SK-N-SH (cell line): ENCODE results near the gene PAPLN. TPM values are rescaled to one million over a fixed set of nuclear protein-coding genes. Genes with fewer than 3 reads are reported as not detected.

Source experiments
- CTCF ChIA-PET: fragments of 300-600, 350-600 bp; formaldehyde crosslinking; extraction: SDS; loops from one replicate; lab custom pipeline; 2021; lab: Yijun Ruan, JAX
- POLR2A ChIA-PET: fragments of 350-600 bp; sonication (Branson Sonifier 250); formaldehyde crosslinking; extraction: SDS; loops from one replicate; lab custom pipeline; 2020; ENCODE audit warnings: antibody characterized with exemption, inconsistent platforms; lab: Yijun Ruan, JAX
- DNase-seq: peaks from one replicate; pipeline ENCODE4 v3.0.0; 2012
- H2AFZ ChIP-seq: fragments of 200-600 bp; sonication (generic); 2 replicates; pipeline ENCODE4 v1.8.1; 2016; ENCODE audit warnings: antibody characterized with exemption, mild to moderate bottlenecking, low read depth
- H3F3A ChIP-seq: fragments of 200-600 bp; sonication (generic); replicated peaks from 2 replicates; pipeline ENCODE3; 2016; ENCODE audit warnings: antibody characterized with exemption, mild to moderate bottlenecking; ENCODE audit not compliant: insufficient read depth
- H3K27ac ChIP-seq, 2 experiments: fragments of 200-500 bp in 1 of 2; fragments of 200-600 bp in 1 of 2; sonication (Bioruptor generic) in 1 of 2; sonication (generic), shearing (Covaris generic) in 1 of 2; 2 replicates each; pipeline versions ENCODE4 v1.5.1 to v1.6.1; 2014 to 2016; ENCODE audit warnings: low read depth in 2 of 2, inconsistent platforms in 1 of 2, low read length in 1 of 2, mild to moderate bottlenecking in 1 of 2, mixed read lengths in 1 of 2
- H3K27me3 ChIP-seq: fragments of 200-600 bp; sonication (generic), shearing (Covaris generic); 2 replicates; pipeline ENCODE4 v1.6.1; 2016; ENCODE audit warnings: mixed run types; ENCODE audit not compliant: insufficient read depth
- H3K36me3 ChIP-seq, 2 experiments: fragments of 200-500 bp in 1 of 2; fragments of 200-600 bp in 1 of 2; sonication (Bioruptor generic) in 1 of 2; sonication (generic) in 1 of 2; replicated peaks in 1 of 2; 2 replicates each; pipeline versions ENCODE3 to v1.5.1; 2014 to 2016; ENCODE audit warnings: low read length in 1 of 2, mild to moderate bottlenecking in 1 of 2; ENCODE audit not compliant: insufficient read depth in 2 of 2, control insufficient read depth in 1 of 2
- H3K4me1 ChIP-seq, 2 experiments: fragments of 200-500 bp in 1 of 2; fragments of 200-600 bp in 1 of 2; sonication (Bioruptor generic) in 1 of 2; sonication (generic), shearing (Covaris generic) in 1 of 2; 2 replicates each; pipeline versions ENCODE4 v1.5.1 to v1.6.1; 2014 to 2016; ENCODE audit warnings: low read depth in 1 of 2, low read length in 1 of 2, mixed run types in 1 of 2; ENCODE audit not compliant: insufficient read depth in 2 of 2, control insufficient read depth in 1 of 2
- H3K4me2 ChIP-seq: fragments of 200-600 bp; sonication (generic), shearing (Covaris generic); 2 replicates; pipeline ENCODE4 v1.6.1; 2017; ENCODE audit warnings: mixed run types
- H3K4me3 ChIP-seq, 2 experiments: fragments of 200-500 bp in 1 of 2; fragments of 200-600 bp in 1 of 2; sonication (Bioruptor generic) in 1 of 2; sonication (generic), shearing (Covaris generic) in 1 of 2; 2 replicates each; pipeline versions ENCODE4 v1.5.1 to v1.8.1; 2014 to 2016; ENCODE audit warnings: low read depth in 2 of 2, inconsistent platforms in 1 of 2, low read length in 1 of 2, mild to moderate bottlenecking in 1 of 2, mixed read lengths in 1 of 2, moderate library complexity in 1 of 2
- H3K79me2 ChIP-seq: fragments of 200-600 bp; sonication (generic); 2 replicates; pipeline ENCODE4 v1.8.1; 2017; ENCODE audit warnings: mild to moderate bottlenecking; ENCODE audit not compliant: insufficient read depth
- H3K9ac ChIP-seq: fragments of 200-600 bp; sonication (generic); 2 replicates; pipeline ENCODE4 v1.6.1; 2017; ENCODE audit warnings: mixed run types
- H3K9me2 ChIP-seq: fragments of 200-600 bp; sonication (generic); 2 replicates; pipeline ENCODE4 v1.6.1; 2017; ENCODE audit warnings: mixed run types
- H3K9me3 ChIP-seq: fragments of 200-600 bp; sonication (generic); 2 replicates; pipeline ENCODE4 v1.6.1; 2017; ENCODE audit warnings: mixed run types, mild to moderate bottlenecking, moderate library complexity
- H4K20me1 ChIP-seq: fragments of 200-600 bp; sonication (generic); 2 replicates; pipeline ENCODE4 v1.6.1; 2017; ENCODE audit warnings: mild to moderate bottlenecking, mixed run types; ENCODE audit not compliant: insufficient read depth
- CHD2 ChIP-seq: fragments of 150-350 bp; IDR thresholded peaks from 2 replicates; pipeline ENCODE4 v1.6.1; 2018; ENCODE audit warnings: low read length; ENCODE audit not compliant: partially characterized antibody
- EP300 ChIP-seq, 2 experiments: IDR thresholded peaks; 2 replicates each; pipeline versions ENCODE4 v1.4.0 to v1.6.1; 2012; ENCODE audit warnings: borderline replicate concordance in 1 of 2, low read depth in 1 of 2, low read length in 1 of 2
- FOXM1 ChIP-seq: IDR thresholded peaks from 2 replicates; pipeline ENCODE4 v1.4.0; 2012; ENCODE audit warnings: low read depth, mild to moderate bottlenecking
- GABPA ChIP-seq: IDR thresholded peaks from 2 replicates; pipeline ENCODE4 v1.4.0; 2012; ENCODE audit warnings: low read depth, mild to moderate bottlenecking
- GATA2 ChIP-seq: sonication (generic); formaldehyde crosslinking; IDR thresholded peaks from 2 replicates; pipeline ENCODE4 v1.5.0; 2020; ENCODE audit warnings: mild to moderate bottlenecking, missing genetic modification reagents
- IRF3 ChIP-seq: fragments of 150-350 bp; IDR thresholded peaks from 2 replicates; pipeline ENCODE4 v1.6.1; 2016; ENCODE audit warnings: mild to moderate bottlenecking, low read depth, low read length
- JUND ChIP-seq: IDR thresholded peaks from 2 replicates; pipeline ENCODE4 v1.4.0; 2012
- NFIC ChIP-seq: IDR thresholded peaks from 2 replicates; pipeline ENCODE4 v1.4.0; 2012; ENCODE audit warnings: borderline replicate concordance
- RCOR1 ChIP-seq: fragments of 150-350 bp; IDR thresholded peaks from 2 replicates; pipeline ENCODE4 v1.6.1; 2017; ENCODE audit warnings: antibody characterized with exemption, low read length
- RFX5 ChIP-seq: IDR thresholded peaks from 2 replicates; pipeline ENCODE4 v1.6.1; 2012; ENCODE audit warnings: mild to moderate bottlenecking, improper control_type of control experiment, low read length
- SIN3A ChIP-seq: IDR thresholded peaks from 2 replicates; pipeline ENCODE4 v1.6.1; 2012; ENCODE audit warnings: low read depth, mild to moderate bottlenecking, low read length, moderate library complexity, borderline replicate concordance
- SMC3 ChIP-seq: IDR thresholded peaks from 2 replicates; pipeline ENCODE4 v1.6.1; 2012; ENCODE audit warnings: low read depth, low read length, improper control_type of control experiment
- TEAD4 ChIP-seq: IDR thresholded peaks from 2 replicates; pipeline ENCODE4 v1.4.0; 2012; ENCODE audit warnings: mild to moderate bottlenecking, borderline replicate concordance; ENCODE audit not compliant: insufficient read depth
- USF1 ChIP-seq: IDR thresholded peaks from 2 replicates; pipeline ENCODE4 v1.4.0; 2012; ENCODE audit warnings: low read depth, borderline replicate concordance
- ZBTB33 ChIP-seq: IDR thresholded peaks from 2 replicates; pipeline ENCODE4 v1.4.0; 2012; ENCODE audit warnings: low read depth, borderline replicate concordance
- WGBS: methylation state at CpG from one replicate; pipeline ENCODE4 v1.1.6; 2017; ENCODE audit warnings: low lambda C conversion rate; 5-methylcytosine and 5-hydroxymethylcytosine counted together
- polyA plus RNA-seq, 3 experiments: library from polyadenylated mRNA; depleted of rRNA; stranded (reverse); fragments of >200 nt; gene quantifications; 2 replicates each; pipeline ENCODE4 v1.2.3, GENCODE V29; 2012
- TF ChIP-seq, protein P1 (sequence below): fragments of 200-600 bp; sonication (generic); IDR thresholded peaks from 2 replicates; pipeline ENCODE4 v1.6.1; 2017; ENCODE audit warnings: antibody characterized with exemption, mild to moderate bottlenecking, moderate library complexity
- TF ChIP-seq, protein P2 (sequence below): IDR thresholded peaks from 2 replicates; pipeline ENCODE4 v1.6.1; 2012; ENCODE audit warnings: mild to moderate bottlenecking, low read depth, low read length, moderate library complexity
- TF ChIP-seq, protein P3 (sequence below): fragments of 150-350 bp; IDR thresholded peaks from 2 replicates; pipeline ENCODE4 v1.6.1; 2017; ENCODE audit warnings: antibody characterized with exemption, low read length, low read depth, borderline replicate concordance
- TF ChIP-seq, protein P4 (sequence below): IDR thresholded peaks from 2 replicates; pipeline ENCODE4; 2012

The PAPLN gene
- polyA plus RNA-seq, 1 of the 3 experiments (the other 2 are of a cell fraction), result 0.13 TPM

- H3K27ac ChIP-seq, result no peak overlapping the region
- no peak for DNase-seq
- ChIA-PET POLR2A (no interaction called here), CTCF (interaction anchor here (0.5 to 1.3 kb wide), 4 partner anchors 24 to 206 kb away, joined by 3 read pairs; no protein-coding TSS in a partner anchor)
- H4K20me1 ChIP-seq, result no peaks in the 10 kb centered on the region
- H3K9me2 ChIP-seq, result no peaks in the 10 kb centered on the region
- H3K9me3 ChIP-seq, result no peaks in the 10 kb centered on the region
- H3F3A ChIP-seq, result no peaks in the 10 kb centered on the region
- H3K79me2 ChIP-seq, result no peaks in the 10 kb centered on the region
- no peak overlapping the region for H3K4me2 ChIP-seq
- peaks cover 13 to 28% of the 10 kb centered on the region in 2 experiments for H3K36me3 ChIP-seq
- no peaks in the 10 kb centered on the region for H3K27me3 ChIP-seq
- 93% methylated on average over 4 of the region's 4 CpGs for WGBS
- no peak overlapping the region for H3K9ac ChIP-seq
- TF ChIP-seq JUND (no peak), GATA2 (CRISPR knock-in tag) (no peak), CHD2 (no peak), RCOR1 (no peak), TEAD4 (no peak), RFX5 (no peak), SIN3A (no peak), NFIC (no peak), IRF3 (no peak), EP300 (IDR thresholded peaks at IDR 0.05; ENCODE audit: borderline replicate concordance in 1 of 2, low read depth in 1 of 2, low read length in 1 of 2) (no peak), ZBTB33 (no peak), USF1 (no peak), FOXM1 (no peak), SMC3 (no peak), GABPA (no peak)
- TF ChIP-seq, protein P1, sequence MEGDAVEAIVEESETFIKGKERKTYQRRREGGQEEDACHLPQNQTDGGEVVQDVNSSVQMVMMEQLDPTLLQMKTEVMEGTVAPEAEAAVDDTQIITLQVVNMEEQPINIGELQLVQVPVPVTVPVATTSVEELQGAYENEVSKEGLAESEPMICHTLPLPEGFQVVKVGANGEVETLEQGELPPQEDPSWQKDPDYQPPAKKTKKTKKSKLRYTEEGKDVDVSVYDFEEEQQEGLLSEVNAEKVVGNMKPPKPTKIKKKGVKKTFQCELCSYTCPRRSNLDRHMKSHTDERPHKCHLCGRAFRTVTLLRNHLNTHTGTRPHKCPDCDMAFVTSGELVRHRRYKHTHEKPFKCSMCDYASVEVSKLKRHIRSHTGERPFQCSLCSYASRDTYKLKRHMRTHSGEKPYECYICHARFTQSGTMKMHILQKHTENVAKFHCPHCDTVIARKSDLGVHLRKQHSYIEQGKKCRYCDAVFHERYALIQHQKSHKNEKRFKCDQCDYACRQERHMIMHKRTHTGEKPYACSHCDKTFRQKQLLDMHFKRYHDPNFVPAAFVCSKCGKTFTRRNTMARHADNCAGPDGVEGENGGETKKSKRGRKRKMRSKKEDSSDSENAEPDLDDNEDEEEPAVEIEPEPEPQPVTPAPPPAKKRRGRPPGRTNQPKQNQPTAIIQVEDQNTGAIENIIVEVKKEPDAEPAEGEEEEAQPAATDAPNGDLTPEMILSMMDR, result no peak
- TF ChIP-seq, protein P2, sequence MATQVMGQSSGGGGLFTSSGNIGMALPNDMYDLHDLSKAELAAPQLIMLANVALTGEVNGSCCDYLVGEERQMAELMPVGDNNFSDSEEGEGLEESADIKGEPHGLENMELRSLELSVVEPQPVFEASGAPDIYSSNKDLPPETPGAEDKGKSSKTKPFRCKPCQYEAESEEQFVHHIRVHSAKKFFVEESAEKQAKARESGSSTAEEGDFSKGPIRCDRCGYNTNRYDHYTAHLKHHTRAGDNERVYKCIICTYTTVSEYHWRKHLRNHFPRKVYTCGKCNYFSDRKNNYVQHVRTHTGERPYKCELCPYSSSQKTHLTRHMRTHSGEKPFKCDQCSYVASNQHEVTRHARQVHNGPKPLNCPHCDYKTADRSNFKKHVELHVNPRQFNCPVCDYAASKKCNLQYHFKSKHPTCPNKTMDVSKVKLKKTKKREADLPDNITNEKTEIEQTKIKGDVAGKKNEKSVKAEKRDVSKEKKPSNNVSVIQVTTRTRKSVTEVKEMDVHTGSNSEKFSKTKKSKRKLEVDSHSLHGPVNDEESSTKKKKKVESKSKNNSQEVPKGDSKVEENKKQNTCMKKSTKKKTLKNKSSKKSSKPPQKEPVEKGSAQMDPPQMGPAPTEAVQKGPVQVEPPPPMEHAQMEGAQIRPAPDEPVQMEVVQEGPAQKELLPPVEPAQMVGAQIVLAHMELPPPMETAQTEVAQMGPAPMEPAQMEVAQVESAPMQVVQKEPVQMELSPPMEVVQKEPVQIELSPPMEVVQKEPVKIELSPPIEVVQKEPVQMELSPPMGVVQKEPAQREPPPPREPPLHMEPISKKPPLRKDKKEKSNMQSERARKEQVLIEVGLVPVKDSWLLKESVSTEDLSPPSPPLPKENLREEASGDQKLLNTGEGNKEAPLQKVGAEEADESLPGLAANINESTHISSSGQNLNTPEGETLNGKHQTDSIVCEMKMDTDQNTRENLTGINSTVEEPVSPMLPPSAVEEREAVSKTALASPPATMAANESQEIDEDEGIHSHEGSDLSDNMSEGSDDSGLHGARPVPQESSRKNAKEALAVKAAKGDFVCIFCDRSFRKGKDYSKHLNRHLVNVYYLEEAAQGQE, result no peak
- TF ChIP-seq, protein P3, sequence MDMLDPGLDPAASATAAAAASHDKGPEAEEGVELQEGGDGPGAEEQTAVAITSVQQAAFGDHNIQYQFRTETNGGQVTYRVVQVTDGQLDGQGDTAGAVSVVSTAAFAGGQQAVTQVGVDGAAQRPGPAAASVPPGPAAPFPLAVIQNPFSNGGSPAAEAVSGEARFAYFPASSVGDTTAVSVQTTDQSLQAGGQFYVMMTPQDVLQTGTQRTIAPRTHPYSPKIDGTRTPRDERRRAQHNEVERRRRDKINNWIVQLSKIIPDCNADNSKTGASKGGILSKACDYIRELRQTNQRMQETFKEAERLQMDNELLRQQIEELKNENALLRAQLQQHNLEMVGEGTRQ, result no peak
- TF ChIP-seq, protein P4, sequence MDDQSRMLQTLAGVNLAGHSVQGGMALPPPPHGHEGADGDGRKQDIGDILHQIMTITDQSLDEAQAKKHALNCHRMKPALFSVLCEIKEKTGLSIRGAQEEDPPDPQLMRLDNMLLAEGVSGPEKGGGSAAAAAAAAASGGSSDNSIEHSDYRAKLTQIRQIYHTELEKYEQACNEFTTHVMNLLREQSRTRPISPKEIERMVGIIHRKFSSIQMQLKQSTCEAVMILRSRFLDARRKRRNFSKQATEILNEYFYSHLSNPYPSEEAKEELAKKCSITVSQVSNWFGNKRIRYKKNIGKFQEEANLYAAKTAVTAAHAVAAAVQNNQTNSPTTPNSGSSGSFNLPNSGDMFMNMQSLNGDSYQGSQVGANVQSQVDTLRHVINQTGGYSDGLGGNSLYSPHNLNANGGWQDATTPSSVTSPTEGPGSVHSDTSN, result no peak
- TF ChIP-seq, all 33 proteins: peak for 0
- Histone ChIP-seq H2AFZ (no peak overlapping the region), H3K4me1 (no peaks in the 10 kb centered on the region), H3K4me3 (no peak overlapping the region)
These were observed 53.0 kb downstream of the PAPLN start for GRCh38 chr14:73290279-73290678.
